ENCODE data around the gene CCDC150. TPM values are rescaled to one million over a fixed set of nuclear protein-coding genes. Genes with fewer than 3 reads are reported as not detected.

Gene CCDC150
- total and polyA plus RNA-seq, 9 of the 15 experiments (the other 6 are each of a cell fraction or from before 2014, with no cell fraction given): 4.4 to 23.1 (median 11.3) TPM

DNA sequence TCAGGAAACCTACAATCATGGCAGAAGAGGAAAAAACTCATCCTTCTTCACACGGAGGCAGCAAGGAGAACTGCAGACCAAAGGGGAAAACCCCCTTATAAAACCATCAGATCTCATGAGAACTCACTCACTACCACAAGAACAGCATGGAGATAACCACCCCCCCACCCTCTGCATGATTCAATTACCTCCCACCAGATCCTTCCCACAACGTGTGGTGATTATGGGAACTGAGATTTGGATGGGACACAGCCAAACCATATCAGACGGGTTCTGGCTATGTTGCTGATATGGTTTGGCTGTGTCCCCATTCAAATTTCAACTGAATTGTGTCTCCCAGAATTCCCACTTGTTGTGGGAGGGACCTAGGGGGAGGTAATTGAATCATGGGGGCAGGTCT lies 28.7 kb upstream of the CCDC150 start (continued):
- TF ChIP-seq AFF4 (CRISPR knock-in tag; IDR thresholded peaks at IDR 0.05): no peak
- TF ChIP-seq, protein P1, sequence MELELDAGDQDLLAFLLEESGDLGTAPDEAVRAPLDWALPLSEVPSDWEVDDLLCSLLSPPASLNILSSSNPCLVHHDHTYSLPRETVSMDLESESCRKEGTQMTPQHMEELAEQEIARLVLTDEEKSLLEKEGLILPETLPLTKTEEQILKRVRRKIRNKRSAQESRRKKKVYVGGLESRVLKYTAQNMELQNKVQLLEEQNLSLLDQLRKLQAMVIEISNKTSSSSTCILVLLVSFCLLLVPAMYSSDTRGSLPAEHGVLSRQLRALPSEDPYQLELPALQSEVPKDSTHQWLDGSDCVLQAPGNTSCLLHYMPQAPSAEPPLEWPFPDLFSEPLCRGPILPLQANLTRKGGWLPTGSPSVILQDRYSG (tag; conservative IDR thresholded peaks at IDR 0.05; ENCODE audit: low read depth): no peak

GRCh38 chr2:196613302-196613701 lies 26.2 kb upstream of the CCDC150 start:
- Histone ChIP-seq H4K20me1 (replicated peaks; ENCODE audit: control insufficient read depth, insufficient read depth, low read length) (no peaks in the 10 kb centered on the region), H3K9me3 (replicated peaks; ENCODE audit: control insufficient read depth, insufficient read depth, low read depth, low read length) (no peaks in the 10 kb centered on the region), H3K79me2 (ENCODE audit: control insufficient read depth, insufficient read depth, low read length) (no peaks in the 10 kb centered on the region), H3K27ac (ENCODE audit: extremely low read depth, low read depth, low read length) (no peak overlapping the region), H2AFZ (ENCODE audit: low read depth, low read length) (no peak overlapping the region), H3K27me3 (ENCODE audit: control insufficient read depth in 2 of 2, insufficient read depth in 2 of 2, low read length in 2 of 2) (no peaks in the 10 kb centered on the region), H3K36me3 (ENCODE audit: control insufficient read depth, insufficient read depth, low read length) (no peaks in the 10 kb centered on the region), H3K4me3 (no peak overlapping the region), H3K4me1 (replicated peaks in 1 of 2; ENCODE audit: control insufficient read depth in 2 of 2, insufficient read depth in 2 of 2, low read length in 2 of 2) (no peaks in the 10 kb centered on the region), H3K9me1 (ENCODE audit: control insufficient read depth, insufficient read depth, low read length) (no peaks in the 10 kb centered on the region), H3K4me2 (ENCODE audit: insufficient read depth, low read length) (no peak overlapping the region), H3K9ac (ENCODE audit: insufficient read depth in 1 of 2, low read depth in 2 of 2, low read length in 2 of 2) (no peak overlapping the region)
- ChIA-PET POLR2A (no interaction called here), CTCF (ENCODE audit: low intra/inter-chr PET ratio) (no interaction called here)
- ATAC-seq: no peak
- no TSS peak for BruUV-seq (replicated peaks)
- no peak for FAIRE-seq
- intact Hi-C loops (cut with micrococcal nuclease) (no loop called here), in situ Hi-C loops (cut with MboI) (no loop called here)
- WGBS (ENCODE audit: insufficient coverage, low coverage, missing lambda C conversion rate): 21% methylated on average over 2 of the region's 2 CpGs
- DNase-seq (ENCODE audit: extremely low read depth in 1 of 4, low spot score in 3 of 4): no peak
- TF ChIP-seq, protein P2, sequence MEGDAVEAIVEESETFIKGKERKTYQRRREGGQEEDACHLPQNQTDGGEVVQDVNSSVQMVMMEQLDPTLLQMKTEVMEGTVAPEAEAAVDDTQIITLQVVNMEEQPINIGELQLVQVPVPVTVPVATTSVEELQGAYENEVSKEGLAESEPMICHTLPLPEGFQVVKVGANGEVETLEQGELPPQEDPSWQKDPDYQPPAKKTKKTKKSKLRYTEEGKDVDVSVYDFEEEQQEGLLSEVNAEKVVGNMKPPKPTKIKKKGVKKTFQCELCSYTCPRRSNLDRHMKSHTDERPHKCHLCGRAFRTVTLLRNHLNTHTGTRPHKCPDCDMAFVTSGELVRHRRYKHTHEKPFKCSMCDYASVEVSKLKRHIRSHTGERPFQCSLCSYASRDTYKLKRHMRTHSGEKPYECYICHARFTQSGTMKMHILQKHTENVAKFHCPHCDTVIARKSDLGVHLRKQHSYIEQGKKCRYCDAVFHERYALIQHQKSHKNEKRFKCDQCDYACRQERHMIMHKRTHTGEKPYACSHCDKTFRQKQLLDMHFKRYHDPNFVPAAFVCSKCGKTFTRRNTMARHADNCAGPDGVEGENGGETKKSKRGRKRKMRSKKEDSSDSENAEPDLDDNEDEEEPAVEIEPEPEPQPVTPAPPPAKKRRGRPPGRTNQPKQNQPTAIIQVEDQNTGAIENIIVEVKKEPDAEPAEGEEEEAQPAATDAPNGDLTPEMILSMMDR (IDR thresholded peaks at IDR 0.05 in 2 of 3, conservative IDR thresholded peaks at IDR 0.05 in 1 of 3; ENCODE audit: insufficient read depth in 2 of 3, low read depth in 1 of 3, low read length in 3 of 3): 0 out of 6 replicates have a peak, but pooled peaks of 1 of the 3 experiments have one; percentile 6
- TF ChIP-seq, protein P3, sequence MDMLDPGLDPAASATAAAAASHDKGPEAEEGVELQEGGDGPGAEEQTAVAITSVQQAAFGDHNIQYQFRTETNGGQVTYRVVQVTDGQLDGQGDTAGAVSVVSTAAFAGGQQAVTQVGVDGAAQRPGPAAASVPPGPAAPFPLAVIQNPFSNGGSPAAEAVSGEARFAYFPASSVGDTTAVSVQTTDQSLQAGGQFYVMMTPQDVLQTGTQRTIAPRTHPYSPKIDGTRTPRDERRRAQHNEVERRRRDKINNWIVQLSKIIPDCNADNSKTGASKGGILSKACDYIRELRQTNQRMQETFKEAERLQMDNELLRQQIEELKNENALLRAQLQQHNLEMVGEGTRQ (CRISPR knock-in tag; IDR thresholded peaks at IDR 0.05): no peak

Measured in K562 (cell line).